ENCODE data around the gene FGF12.

Gene FGF12

DNA sequence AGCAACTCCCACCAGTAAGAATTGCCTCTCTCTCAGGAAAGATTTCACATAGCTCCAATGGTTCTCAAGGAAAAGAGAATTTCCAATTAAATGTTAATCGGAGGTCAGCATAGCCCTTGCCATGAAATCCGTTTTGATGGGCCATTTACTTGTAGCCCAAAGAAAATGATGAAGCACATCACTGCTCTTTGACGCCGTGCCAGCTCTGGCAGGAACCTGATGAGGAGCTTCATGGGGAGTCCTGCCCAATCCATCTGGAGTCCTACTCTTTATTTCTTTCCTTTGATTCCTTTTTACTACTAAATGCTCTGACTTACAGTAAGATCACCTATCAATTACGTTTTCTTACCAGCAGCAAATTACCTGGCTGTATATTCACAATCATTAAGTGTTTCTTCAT lies 84.7 kb downstream of the FGF12 start:
- H3K4me3 ChIP-seq (ENCODE audit: low read length in 2 of 2) = no peak overlapping the region
- no peaks in the 10 kb centered on the region for H3K9me3 ChIP-seq (ENCODE audit: control insufficient read depth in 2 of 2, low read length in 2 of 2)
- H3K9ac ChIP-seq (ENCODE audit: low read depth in 1 of 2, low read length in 2 of 2) = no peak overlapping the region
- no peaks in the 10 kb centered on the region for H3K27me3 ChIP-seq (ENCODE audit: control insufficient read depth in 2 of 2, insufficient read depth in 2 of 2, low read length in 2 of 2)
- H3K27ac ChIP-seq (ENCODE audit: low read depth in 2 of 2, low read length in 2 of 2) = no peak overlapping the region
- no peaks in the 10 kb centered on the region for H3K4me1 ChIP-seq (ENCODE audit: control insufficient read depth in 2 of 2, insufficient read depth in 2 of 2, low read length in 2 of 2)
- H3K36me3 ChIP-seq (ENCODE audit: control insufficient read depth in 2 of 2, insufficient read depth in 2 of 2, low read length in 2 of 2) = no peaks in the 10 kb centered on the region

- no peaks in the 10 kb centered on the region for H3K4me1 ChIP-seq (ENCODE audit: control insufficient read depth in 2 of 2, insufficient read depth in 2 of 2, low read length in 2 of 2)
- no peaks in the 10 kb centered on the region for H3K9me3 ChIP-seq (ENCODE audit: control insufficient read depth in 2 of 2, low read length in 2 of 2)
- no peaks in the 10 kb centered on the region for H3K27me3 ChIP-seq (ENCODE audit: control insufficient read depth in 2 of 2, insufficient read depth in 2 of 2, low read length in 2 of 2)
- no peak overlapping the region for H3K27ac ChIP-seq (ENCODE audit: low read depth in 2 of 2, low read length in 2 of 2)
- no peak overlapping the region for H3K9ac ChIP-seq (ENCODE audit: low read depth in 1 of 2, low read length in 2 of 2)
- no peak overlapping the region for H3K4me3 ChIP-seq (ENCODE audit: low read length in 2 of 2)
- no peaks in the 10 kb centered on the region for H3K36me3 ChIP-seq (ENCODE audit: control insufficient read depth in 2 of 2, insufficient read depth in 2 of 2, low read length in 2 of 2)
Observed at GRCh38 chr3:192641919-192642318, 85.4 kb downstream of the FGF12 start.

DNA sequence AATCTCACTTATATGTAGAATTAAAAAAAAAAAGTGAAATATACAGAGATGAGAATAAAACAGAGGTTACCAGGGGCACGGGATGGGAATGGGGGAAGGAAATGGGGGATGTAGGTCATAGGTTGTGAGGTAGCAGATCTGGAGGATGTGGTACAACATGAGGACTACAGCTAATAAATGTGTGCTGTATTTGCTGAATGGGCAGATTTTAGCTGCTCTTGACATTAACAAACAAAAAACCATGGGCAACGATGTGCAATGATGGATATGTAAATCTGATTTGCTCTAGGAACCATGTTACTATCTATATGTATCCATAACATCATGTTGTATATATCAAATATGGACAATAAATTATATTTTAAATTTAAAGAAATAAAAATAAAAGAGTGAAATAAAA lies 87.4 kb downstream of the FGF12 start:
- Histone ChIP-seq H3K9me3 (ENCODE audit: control insufficient read depth in 2 of 2, low read length in 2 of 2) (no peaks in the 10 kb centered on the region), H3K9ac (ENCODE audit: low read depth in 1 of 2, low read length in 2 of 2) (no peak overlapping the region), H3K27ac (ENCODE audit: low read depth in 2 of 2, low read length in 2 of 2) (no peak overlapping the region), H3K4me1 (ENCODE audit: control insufficient read depth in 2 of 2, insufficient read depth in 2 of 2, low read length in 2 of 2) (no peaks in the 10 kb centered on the region), H3K36me3 (ENCODE audit: control insufficient read depth in 2 of 2, insufficient read depth in 2 of 2, low read length in 2 of 2) (no peaks in the 10 kb centered on the region), H3K4me3 (ENCODE audit: low read length in 2 of 2) (no peak overlapping the region), H3K27me3 (ENCODE audit: control insufficient read depth in 2 of 2, insufficient read depth in 2 of 2, low read length in 2 of 2) (no peaks in the 10 kb centered on the region)

- Histone ChIP-seq H3K36me3 (ENCODE audit: control insufficient read depth in 2 of 2, insufficient read depth in 2 of 2, low read length in 2 of 2) (no peaks in the 10 kb centered on the region), H3K27ac (ENCODE audit: low read depth in 2 of 2, low read length in 2 of 2) (no peak overlapping the region), H3K27me3 (ENCODE audit: control insufficient read depth in 2 of 2, insufficient read depth in 2 of 2, low read length in 2 of 2) (no peaks in the 10 kb centered on the region), H3K4me1 (ENCODE audit: control insufficient read depth in 2 of 2, insufficient read depth in 2 of 2, low read length in 2 of 2) (no peaks in the 10 kb centered on the region), H3K4me3 (ENCODE audit: low read length in 2 of 2) (no peak overlapping the region), H3K9me3 (ENCODE audit: control insufficient read depth in 2 of 2, low read length in 2 of 2) (no peaks in the 10 kb centered on the region), H3K9ac (ENCODE audit: low read depth in 1 of 2, low read length in 2 of 2) (no peak overlapping the region)
Observed at GRCh38 chr3:192637803-192638202, 89.5 kb downstream of the FGF12 start.

DNA sequence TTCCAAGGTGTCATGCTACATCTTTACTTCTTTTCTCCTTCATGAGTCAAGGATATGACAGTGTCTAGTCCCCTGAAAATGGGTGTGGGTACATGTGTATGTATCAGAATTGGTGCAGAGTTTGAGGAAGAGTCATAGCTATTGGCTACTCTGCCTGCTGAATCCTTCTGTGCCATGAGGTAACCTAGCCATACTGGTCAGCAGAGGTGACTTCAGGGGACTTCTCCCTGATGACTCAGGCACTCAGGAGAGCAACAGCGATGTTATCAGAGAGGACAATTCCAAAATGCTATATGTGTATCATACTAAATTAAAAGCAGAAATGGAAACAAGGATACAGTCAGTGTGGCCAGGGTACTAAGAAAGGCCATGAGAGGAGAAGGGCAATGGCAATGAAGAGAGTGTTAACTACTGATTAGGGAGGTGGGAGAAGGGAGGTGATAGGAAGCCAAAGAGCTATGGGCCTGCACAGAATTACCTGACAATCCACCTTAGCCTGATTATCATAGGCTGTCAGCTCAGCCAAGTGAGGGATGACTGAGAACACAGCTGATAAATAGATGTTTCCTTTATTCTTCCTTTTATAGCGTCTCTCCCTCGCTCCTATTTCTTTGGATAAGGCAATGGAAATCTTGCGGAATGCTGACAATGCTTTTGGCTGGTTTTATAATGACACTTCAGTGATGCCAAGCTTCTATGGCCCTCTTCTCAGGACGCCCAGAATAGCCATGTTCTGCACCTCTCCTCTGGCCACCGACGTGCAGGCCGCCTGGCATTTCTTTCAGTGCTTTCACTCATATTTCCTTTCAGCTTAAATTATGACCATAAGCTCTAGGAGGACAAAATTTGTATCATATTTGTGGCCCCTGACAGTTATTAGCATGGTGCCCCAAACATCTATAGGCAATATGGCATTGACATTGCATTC lies 90.6 kb downstream of the FGF12 start:
- H3K27ac ChIP-seq (ENCODE audit: low read depth in 2 of 2, low read length in 2 of 2) = no peak overlapping the region
- no peaks in the 10 kb centered on the region for H3K27me3 ChIP-seq (ENCODE audit: control insufficient read depth in 2 of 2, insufficient read depth in 2 of 2, low read length in 2 of 2)
- no peaks in the 10 kb centered on the region for H3K36me3 ChIP-seq (ENCODE audit: control insufficient read depth in 2 of 2, insufficient read depth in 2 of 2, low read length in 2 of 2)
- no peak overlapping the region for H3K9ac ChIP-seq (ENCODE audit: low read depth in 1 of 2, low read length in 2 of 2)
- H3K4me3 ChIP-seq (ENCODE audit: low read length in 2 of 2) = no peak overlapping the region
- no peaks in the 10 kb centered on the region for H3K4me1 ChIP-seq (ENCODE audit: control insufficient read depth in 2 of 2, insufficient read depth in 2 of 2, low read length in 2 of 2)
- no peaks in the 10 kb centered on the region for H3K9me3 ChIP-seq (ENCODE audit: control insufficient read depth in 2 of 2, low read length in 2 of 2)

DNA sequence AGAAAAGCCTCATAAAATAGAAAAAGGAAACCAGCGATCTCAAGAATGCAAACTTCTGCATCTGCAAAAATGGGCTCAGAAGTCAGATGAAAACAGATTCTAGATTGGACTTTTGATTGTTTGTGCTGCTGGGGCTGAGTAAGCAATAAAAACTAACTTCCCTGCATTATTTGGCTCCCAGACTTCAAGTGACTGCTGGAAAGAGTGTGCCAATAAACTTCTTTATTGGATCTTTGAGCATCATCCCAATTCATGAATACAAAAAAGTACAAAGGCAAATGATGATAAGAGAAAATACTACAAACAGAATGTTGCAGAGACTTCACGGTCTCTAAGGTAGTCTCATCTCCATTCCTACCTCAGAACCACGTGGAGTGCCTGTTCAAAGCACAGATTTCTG lies 97.9 kb downstream of the FGF12 start:
- Histone ChIP-seq H3K27me3 (ENCODE audit: control insufficient read depth in 2 of 2, insufficient read depth in 2 of 2, low read length in 2 of 2) (no peaks in the 10 kb centered on the region), H3K36me3 (ENCODE audit: control insufficient read depth in 2 of 2, insufficient read depth in 2 of 2, low read length in 2 of 2) (no peaks in the 10 kb centered on the region), H3K27ac (ENCODE audit: low read depth in 2 of 2, low read length in 2 of 2) (no peak overlapping the region), H3K4me3 (ENCODE audit: low read length in 2 of 2) (no peak overlapping the region), H3K4me1 (ENCODE audit: control insufficient read depth in 2 of 2, insufficient read depth in 2 of 2, low read length in 2 of 2) (no peaks in the 10 kb centered on the region), H3K9ac (ENCODE audit: low read depth in 1 of 2, low read length in 2 of 2) (no peak overlapping the region), H3K9me3 (ENCODE audit: control insufficient read depth in 2 of 2, low read length in 2 of 2) (no peaks in the 10 kb centered on the region)

- H3K4me1 ChIP-seq (ENCODE audit: control insufficient read depth in 2 of 2, insufficient read depth in 2 of 2, low read length in 2 of 2) = no peaks in the 10 kb centered on the region
- H3K36me3 ChIP-seq (ENCODE audit: control insufficient read depth in 2 of 2, insufficient read depth in 2 of 2, low read length in 2 of 2) = no peaks in the 10 kb centered on the region
- H3K9ac ChIP-seq (ENCODE audit: low read depth in 1 of 2, low read length in 2 of 2) = no peak overlapping the region
- no peak overlapping the region for H3K4me3 ChIP-seq (ENCODE audit: low read length in 2 of 2)
- H3K27ac ChIP-seq (ENCODE audit: low read depth in 2 of 2, low read length in 2 of 2) = no peak overlapping the region
- no peaks in the 10 kb centered on the region for H3K9me3 ChIP-seq (ENCODE audit: control insufficient read depth in 2 of 2, low read length in 2 of 2)
- no peaks in the 10 kb centered on the region for H3K27me3 ChIP-seq (ENCODE audit: control insufficient read depth in 2 of 2, insufficient read depth in 2 of 2, low read length in 2 of 2)
Observed at GRCh38 chr3:192621909-192622308, 105.4 kb downstream of the FGF12 start.

DNA sequence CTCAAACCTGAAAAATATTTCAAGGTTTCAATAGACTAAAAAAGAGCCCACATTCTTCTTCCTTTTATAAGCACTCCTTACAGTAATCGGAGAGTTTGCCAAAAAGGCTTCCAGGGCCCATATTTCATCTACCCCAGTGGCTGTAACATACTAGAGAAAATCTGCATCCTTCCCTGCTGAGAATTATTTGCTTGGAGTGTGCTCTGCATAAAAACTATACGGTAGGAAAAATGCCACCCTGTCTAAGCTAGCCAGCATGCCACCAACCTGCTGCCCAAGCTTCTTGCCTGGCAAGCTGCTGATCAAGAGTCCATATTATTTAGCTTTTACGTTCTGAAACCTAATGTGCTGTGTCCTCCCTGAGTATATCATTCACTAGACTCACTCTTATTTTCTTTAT lies 107.1 kb downstream of the FGF12 start:
- H3K9ac ChIP-seq (ENCODE audit: low read depth in 1 of 2, low read length in 2 of 2) = no peak overlapping the region
- H3K4me3 ChIP-seq (ENCODE audit: low read length in 2 of 2) = no peak overlapping the region
- H3K4me1 ChIP-seq (ENCODE audit: control insufficient read depth in 2 of 2, insufficient read depth in 2 of 2, low read length in 2 of 2) = no peaks in the 10 kb centered on the region
- H3K9me3 ChIP-seq (ENCODE audit: control insufficient read depth in 2 of 2, low read length in 2 of 2) = no peaks in the 10 kb centered on the region
- no peaks in the 10 kb centered on the region for H3K27me3 ChIP-seq (ENCODE audit: control insufficient read depth in 2 of 2, insufficient read depth in 2 of 2, low read length in 2 of 2)
- H3K36me3 ChIP-seq (ENCODE audit: control insufficient read depth in 2 of 2, insufficient read depth in 2 of 2, low read length in 2 of 2) = no peaks in the 10 kb centered on the region
- no peak overlapping the region for H3K27ac ChIP-seq (ENCODE audit: low read depth in 2 of 2, low read length in 2 of 2)

DNA sequence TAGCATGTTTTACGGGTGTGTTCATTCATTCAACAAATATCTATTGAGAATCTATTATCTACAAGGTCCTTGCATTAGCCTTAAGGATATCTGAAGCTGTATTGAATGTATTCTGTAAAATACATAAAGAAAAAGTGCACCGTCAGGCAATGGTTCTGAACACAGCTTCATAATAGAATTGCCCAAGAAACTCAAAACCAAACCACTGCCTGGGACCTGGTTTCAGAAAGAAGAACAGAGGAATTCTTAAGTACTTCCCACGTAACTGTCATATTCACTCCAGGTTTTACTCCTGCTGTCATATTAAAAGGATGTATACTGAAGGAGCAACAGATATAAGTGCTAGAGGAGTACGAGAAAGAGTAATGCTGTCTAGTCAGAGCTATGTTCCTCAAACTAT lies 115.9 kb downstream of the FGF12 start:
- no peak overlapping the region for H3K4me3 ChIP-seq (ENCODE audit: low read length in 2 of 2)
- H3K9ac ChIP-seq (ENCODE audit: low read depth in 1 of 2, low read length in 2 of 2) = no peak overlapping the region
- H3K4me1 ChIP-seq (ENCODE audit: control insufficient read depth in 2 of 2, insufficient read depth in 2 of 2, low read length in 2 of 2) = no peaks in the 10 kb centered on the region
- no peak overlapping the region for H3K27ac ChIP-seq (ENCODE audit: low read depth in 2 of 2, low read length in 2 of 2)
- H3K27me3 ChIP-seq (ENCODE audit: control insufficient read depth in 2 of 2, insufficient read depth in 2 of 2, low read length in 2 of 2) = no peaks in the 10 kb centered on the region
- H3K9me3 ChIP-seq (ENCODE audit: control insufficient read depth in 2 of 2, low read length in 2 of 2) = no peaks in the 10 kb centered on the region
- no peaks in the 10 kb centered on the region for H3K36me3 ChIP-seq (ENCODE audit: control insufficient read depth in 2 of 2, insufficient read depth in 2 of 2, low read length in 2 of 2)

GRCh38 chr3:192608726-192609600 lies 118.4 kb downstream of the FGF12 start:
- Histone ChIP-seq H3K27ac (ENCODE audit: low read depth in 2 of 2, low read length in 2 of 2) (no peak overlapping the region), H3K9me3 (ENCODE audit: control insufficient read depth in 2 of 2, low read length in 2 of 2) (no peaks in the 10 kb centered on the region), H3K27me3 (ENCODE audit: control insufficient read depth in 2 of 2, insufficient read depth in 2 of 2, low read length in 2 of 2) (no peaks in the 10 kb centered on the region), H3K4me3 (ENCODE audit: low read length in 2 of 2) (no peak overlapping the region), H3K36me3 (ENCODE audit: control insufficient read depth in 2 of 2, insufficient read depth in 2 of 2, low read length in 2 of 2) (no peaks in the 10 kb centered on the region), H3K9ac (ENCODE audit: low read depth in 1 of 2, low read length in 2 of 2) (no peak overlapping the region), H3K4me1 (ENCODE audit: control insufficient read depth in 2 of 2, insufficient read depth in 2 of 2, low read length in 2 of 2) (no peaks in the 10 kb centered on the region)

Data from mucosa of rectum (tissue), 2 donors.